Measurements from ENCODE around the gene MTMR10. TPM values are rescaled to one million over a fixed set of nuclear protein-coding genes. Genes with fewer than 3 reads are reported as not detected.

The MTMR10 gene
- total RNA-seq, 1 experiment from 2014 or later = 23.2 TPM

DNA sequence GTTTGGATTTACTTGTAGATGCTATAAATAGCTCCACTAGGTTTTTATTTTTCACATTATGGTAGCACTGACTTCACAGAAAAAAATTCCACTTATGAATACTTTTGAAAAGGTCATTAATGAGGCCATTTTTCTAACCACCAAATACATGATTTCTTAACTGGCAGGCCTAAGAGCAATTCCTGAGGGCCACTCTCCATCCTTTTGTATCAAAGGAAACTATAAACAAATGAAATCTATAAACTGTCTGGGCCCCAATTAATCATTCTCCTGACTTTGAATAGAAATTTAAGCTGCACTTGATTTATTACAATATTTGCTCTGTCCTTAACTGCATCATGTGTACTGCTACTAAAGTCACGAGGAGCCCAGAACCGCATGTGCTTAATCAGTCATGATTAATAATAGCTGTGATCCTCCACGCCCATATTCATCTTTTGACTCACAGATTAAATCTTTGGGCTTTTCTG, 25.1 kb upstream of the MTMR10 start:
- TF ChIP-seq, protein P1, sequence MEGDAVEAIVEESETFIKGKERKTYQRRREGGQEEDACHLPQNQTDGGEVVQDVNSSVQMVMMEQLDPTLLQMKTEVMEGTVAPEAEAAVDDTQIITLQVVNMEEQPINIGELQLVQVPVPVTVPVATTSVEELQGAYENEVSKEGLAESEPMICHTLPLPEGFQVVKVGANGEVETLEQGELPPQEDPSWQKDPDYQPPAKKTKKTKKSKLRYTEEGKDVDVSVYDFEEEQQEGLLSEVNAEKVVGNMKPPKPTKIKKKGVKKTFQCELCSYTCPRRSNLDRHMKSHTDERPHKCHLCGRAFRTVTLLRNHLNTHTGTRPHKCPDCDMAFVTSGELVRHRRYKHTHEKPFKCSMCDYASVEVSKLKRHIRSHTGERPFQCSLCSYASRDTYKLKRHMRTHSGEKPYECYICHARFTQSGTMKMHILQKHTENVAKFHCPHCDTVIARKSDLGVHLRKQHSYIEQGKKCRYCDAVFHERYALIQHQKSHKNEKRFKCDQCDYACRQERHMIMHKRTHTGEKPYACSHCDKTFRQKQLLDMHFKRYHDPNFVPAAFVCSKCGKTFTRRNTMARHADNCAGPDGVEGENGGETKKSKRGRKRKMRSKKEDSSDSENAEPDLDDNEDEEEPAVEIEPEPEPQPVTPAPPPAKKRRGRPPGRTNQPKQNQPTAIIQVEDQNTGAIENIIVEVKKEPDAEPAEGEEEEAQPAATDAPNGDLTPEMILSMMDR (conservative IDR thresholded peaks at IDR 0.05) = no peak
- no peak overlapping the region for H2BK20ac ChIP-seq (ENCODE audit: low read depth, low read length, poor library complexity, severe bottlenecking)
- no peak overlapping the region for H3K4me2 ChIP-seq (ENCODE audit: insufficient read depth, insufficient read length, low read length)
- no peak overlapping the region for H4K91ac ChIP-seq (ENCODE audit: insufficient read length, low read depth, low read length)
- no peak overlapping the region for H3K4me3 Mint-ChIP-seq
- H2AK5ac ChIP-seq (ENCODE audit: insufficient read length, low read length) = no peak overlapping the region
- no peaks in the 10 kb centered on the region for H3K79me2 ChIP-seq (ENCODE audit: insufficient read depth, low read length)
- no peaks in the 10 kb centered on the region for H3K23me2 ChIP-seq (ENCODE audit: insufficient read length, low read depth, low read length, poor library complexity, severe bottlenecking)
- H3T11ph ChIP-seq (ENCODE audit: low read length) = no peak overlapping the region
- no peak overlapping the region for H2BK12ac ChIP-seq (ENCODE audit: insufficient read length, low read depth, low read length)
- no peaks in the 10 kb centered on the region for H4K20me1 ChIP-seq (ENCODE audit: control insufficient read depth, insufficient read depth, insufficient read length)
- H2BK15ac ChIP-seq (ENCODE audit: low read depth, low read length) = no peak overlapping the region
- WGBS (ENCODE audit: extremely low coverage, insufficient read length, low lambda C conversion rate) = no CpG with 5 or more reads among the region's 3 CpGs
- H3K9me3 Mint-ChIP-seq = peaks cover 20 to 21% of the 10 kb centered on the region in 2 experiments
- no peaks in the 10 kb centered on the region for H3K27me3 ChIP-seq (ENCODE audit: insufficient read depth, low read length)
- no peak overlapping the region for H4K5ac ChIP-seq (ENCODE audit: insufficient read length, low read depth, low read length)
- no peak overlapping the region for H3K27ac ChIP-seq (ENCODE audit: insufficient read length, low read depth, low read length)
- H3K23ac ChIP-seq (ENCODE audit: insufficient read length, low read depth, low read length) = no peak overlapping the region
- no peak overlapping the region for H4K8ac ChIP-seq (replicated peaks; ENCODE audit: insufficient read length, low read depth, low read length)
- DNase-seq = no peak
- H3K79me1 ChIP-seq (ENCODE audit: insufficient read depth, low read depth, low read length, poor library complexity, severe bottlenecking) = no peaks in the 10 kb centered on the region
- H2BK120ac ChIP-seq (ENCODE audit: low read depth, low read length, poor library complexity, severe bottlenecking) = no peak overlapping the region
- H3K9me3 ChIP-seq (ENCODE audit: control insufficient read depth, low read depth, low read length) = no peaks in the 10 kb centered on the region
- peaks cover 6 to 19% (median 7%) of the 10 kb centered on the region in 3 experiments; a peak in 6 of 7 replicates for H3K36me3 Mint-ChIP-seq (ENCODE audit: insufficient read depth in 1 of 3, low read depth in 3 of 3)
- H3K27ac Mint-ChIP-seq = no peak overlapping the region
- no peak overlapping the region for H3K18ac ChIP-seq (ENCODE audit: insufficient read length, low read depth, low read length)
- H2BK5ac ChIP-seq (ENCODE audit: insufficient read length, low read length) = no peak overlapping the region
- no peak overlapping the region for H3K4ac ChIP-seq (ENCODE audit: low read depth, low read length)
- H3K14ac ChIP-seq (ENCODE audit: insufficient read depth, low read length) = no peak overlapping the region
- H3K9ac ChIP-seq (ENCODE audit: extremely low read depth, insufficient read length, low read length) = no peak overlapping the region
- no peak overlapping the region for H2AFZ ChIP-seq (ENCODE audit: low read length)
- no peaks in the 10 kb centered on the region; the same call in 1 of the 2 replicates for H3K27me3 Mint-ChIP-seq (ENCODE audit: low read depth)
- no peak overlapping the region for H3K56ac ChIP-seq (ENCODE audit: insufficient read length, low read depth, low read length)
- peaks cover 16 to 18% of the 10 kb centered on the region in 2 experiments for H3K4me1 Mint-ChIP-seq
- H3K4me1 ChIP-seq (ENCODE audit: insufficient read depth, low read length) = no peaks in the 10 kb centered on the region

All from H9 (cell line).